ENCODE data around the gene CNTNAP2.
"Not testable (repeated sequence)": the region's sequence is repeated elsewhere in the genome, so short reads cannot be mapped to it uniquely, and the experiment has no call there.

CNTNAP2 gene

GRCh38 chr7:147651601-147652000, 1535.0 kb downstream of the CNTNAP2 start:
- DNase-seq (ENCODE audit: low spot score): no peak

GRCh38 chr7:147653456-147653855, 1536.9 kb downstream of the CNTNAP2 start:
- no peak for DNase-seq (ENCODE audit: low spot score)

GRCh38 chr7:147658392-147658967, 1541.9 kb downstream of the CNTNAP2 start:
- DNase-seq (ENCODE audit: low spot score): no peak

GRCh38 chr7:147659036-147659995, 1542.7 kb downstream of the CNTNAP2 start:
- no peak for DNase-seq (ENCODE audit: low spot score)

GRCh38 chr7:147664541-147664940, 1547.9 kb downstream of the CNTNAP2 start:
- no peak for DNase-seq (ENCODE audit: low spot score)

GRCh38 chr7:147670759-147671158, 1554.2 kb downstream of the CNTNAP2 start:
- DNase-seq (ENCODE audit: low spot score): no peak

GRCh38 chr7:147674705-147675104, 1558.1 kb downstream of the CNTNAP2 start:
- DNase-seq (ENCODE audit: low spot score): no peak

- no peak for DNase-seq (ENCODE audit: low spot score)
These were observed 1562.3 kb downstream of the CNTNAP2 start for GRCh38 chr7:147678943-147679342.

- DNase-seq (ENCODE audit: low spot score): no peak
These were observed 1564.9 kb downstream of the CNTNAP2 start for GRCh38 chr7:147681530-147681929.

- no peak for DNase-seq (ENCODE audit: low spot score)
These were observed 1584.1 kb downstream of the CNTNAP2 start for GRCh38 chr7:147700702-147701101.

- no peak for DNase-seq (ENCODE audit: low spot score)
These were observed 1591.3 kb downstream of the CNTNAP2 start for GRCh38 chr7:147707926-147708325.

- DNase-seq (ENCODE audit: low spot score): no peak
These were observed 1592.3 kb downstream of the CNTNAP2 start for GRCh38 chr7:147708871-147709270.

- no peak for DNase-seq (ENCODE audit: low spot score)
These were observed 1594.8 kb downstream of the CNTNAP2 start for GRCh38 chr7:147711447-147711846.

- DNase-seq (ENCODE audit: low spot score): no peak
These were observed 1605.6 kb downstream of the CNTNAP2 start for GRCh38 chr7:147721962-147722830.

- DNase-seq (ENCODE audit: low spot score): no peak
These were observed 1606.9 kb downstream of the CNTNAP2 start for GRCh38 chr7:147723536-147723935.

GRCh38 chr7:147731311-147731710, 1614.7 kb downstream of the CNTNAP2 start:
- no peak for DNase-seq (ENCODE audit: low spot score)

- not testable (repeated sequence) for DNase-seq (ENCODE audit: low spot score)
These were observed 1621.1 kb downstream of the CNTNAP2 start for GRCh38 chr7:147737559-147738214.

- no peak for DNase-seq (ENCODE audit: low spot score)
These were observed 1625.7 kb downstream of the CNTNAP2 start for GRCh38 chr7:147742301-147742700.

GRCh38 chr7:147756300-147756699, 1639.7 kb downstream of the CNTNAP2 start:
- DNase-seq (ENCODE audit: low spot score): no peak

- no peak for DNase-seq (ENCODE audit: low spot score)
These were observed 1642.8 kb downstream of the CNTNAP2 start for GRCh38 chr7:147759327-147759943.

- DNase-seq (ENCODE audit: low spot score): no peak
These were observed 1648.7 kb downstream of the CNTNAP2 start for GRCh38 chr7:147765301-147765700.

Data from NAMALWA (cell line).